Activated CD4-positive, alpha-beta T cell treated with anti-CD3 and anti-CD28 coated beads, Interleukin-2, amount 10 ng/mL, durations not matched to agents 7 days and 5 days (primary cell): Measurements from ENCODE around the gene ENDOU. TPM values are rescaled to one million over a fixed set of nuclear protein-coding genes. Genes with fewer than 3 reads are reported as not detected.

Experiments used
- CTCF ChIA-PET: fragments of 350-600 bp; sonication (Branson Sonifier 250); formaldehyde crosslinking; loops from one replicate; lab custom pipeline; 2021; ENCODE audit warnings: antibody characterized with exemption; lab: Charles Lee
- POLR2A ChIA-PET: fragments of 350-600 bp; sonication (Branson Sonifier 250); formaldehyde crosslinking; loops from one replicate; lab custom pipeline; 2021; ENCODE audit warnings: antibody characterized with exemption; lab: Charles Lee
- DNase-seq: peaks from one replicate; pipeline ENCODE4 v3.0.0-alpha.2; 2020
- H3K27ac Mint-ChIP-seq: one replicate; pipeline ENCODE4 v1.8.0; 2021; ENCODE audit warnings: mild to moderate bottlenecking, moderate library complexity, mixed read lengths
- H3K27me3 Mint-ChIP-seq: one replicate; pipeline ENCODE4 v1.8.0; 2021; ENCODE audit warnings: mixed read lengths
- H3K36me3 Mint-ChIP-seq: one replicate; pipeline ENCODE4 v1.8.0; 2021; ENCODE audit warnings: low read depth, mixed read lengths
- H3K4me1 Mint-ChIP-seq: one replicate; pipeline ENCODE4 v1.8.0; 2021; ENCODE audit warnings: mixed read lengths
- H3K4me3 Mint-ChIP-seq: one replicate; pipeline ENCODE4 v1.8.0; 2021; ENCODE audit warnings: mild to moderate bottlenecking, moderate library complexity, mixed read lengths
- H3K9me3 Mint-ChIP-seq: one replicate; pipeline ENCODE4 v1.8.0; 2021; ENCODE audit warnings: mixed read lengths
- total RNA-seq, 2 experiments: library from RNA; stranded (reverse); gene quantifications; one replicate each; pipeline ENCODE4 v1.2.3, GENCODE V29; 2021

Gene ENDOU
- total RNA-seq, 2 experiments from 2014 or later = not detected

- no peak for DNase-seq
- peaks cover 8% of the 10 kb centered on the region for H3K27me3 Mint-ChIP-seq
- peaks cover 8% of the 10 kb centered on the region for H3K4me1 Mint-ChIP-seq
- ChIA-PET POLR2A (no interaction called here), CTCF (interaction anchor here (0.9 to 9.8 kb wide), 7 partner anchors 10 to 91 kb away, joined by 3 to 162 read pairs (median 5); partner anchors contain the start of gene RAPGEF3)
- no peaks in the 10 kb centered on the region for H3K36me3 Mint-ChIP-seq
- no peaks in the 10 kb centered on the region for H3K9me3 Mint-ChIP-seq
- H3K4me3 Mint-ChIP-seq = no peak overlapping the region
- no peak overlapping the region for H3K27ac Mint-ChIP-seq
Observed at GRCh38 chr12:47746523-47746922, 21.2 kb upstream of the ENDOU start.

GRCh38 chr12:47746073-47746472 is 20.8 kb upstream of the ENDOU start:
- ChIA-PET POLR2A (no interaction called here), CTCF (interaction anchor here (1.4 to 9.8 kb wide), 2 partner anchors 13 to 33 kb away, joined by 6 to 162 read pairs; partner anchors contain the start of gene RAPGEF3)
- Mint-ChIP-seq H3K4me3 (no peak overlapping the region), H3K4me1 (peaks cover 13% of the 10 kb centered on the region), H3K27ac (no peak overlapping the region), H3K27me3 (peaks cover 8% of the 10 kb centered on the region), H3K9me3 (no peaks in the 10 kb centered on the region), H3K36me3 (no peaks in the 10 kb centered on the region)
- DNase-seq = no peak

- Mint-ChIP-seq H3K36me3 (no peaks in the 10 kb centered on the region), H3K27me3 (peaks cover 8% of the 10 kb centered on the region), H3K9me3 (no peaks in the 10 kb centered on the region), H3K4me1 (peaks cover 16% of the 10 kb centered on the region), H3K4me3 (no peak overlapping the region), H3K27ac (no peak overlapping the region)
- ChIA-PET CTCF (interaction anchor here (1.4 to 9.8 kb wide), 6 partner anchors 13 to 125 kb away, joined by 3 to 162 read pairs (median 38); partner anchors contain the start of genes ENDOU and RAPGEF3), POLR2A (no interaction called here)
- DNase-seq = no peak
Observed at GRCh38 chr12:47745485-47746041, 20.3 kb upstream of the ENDOU start.

DNA sequence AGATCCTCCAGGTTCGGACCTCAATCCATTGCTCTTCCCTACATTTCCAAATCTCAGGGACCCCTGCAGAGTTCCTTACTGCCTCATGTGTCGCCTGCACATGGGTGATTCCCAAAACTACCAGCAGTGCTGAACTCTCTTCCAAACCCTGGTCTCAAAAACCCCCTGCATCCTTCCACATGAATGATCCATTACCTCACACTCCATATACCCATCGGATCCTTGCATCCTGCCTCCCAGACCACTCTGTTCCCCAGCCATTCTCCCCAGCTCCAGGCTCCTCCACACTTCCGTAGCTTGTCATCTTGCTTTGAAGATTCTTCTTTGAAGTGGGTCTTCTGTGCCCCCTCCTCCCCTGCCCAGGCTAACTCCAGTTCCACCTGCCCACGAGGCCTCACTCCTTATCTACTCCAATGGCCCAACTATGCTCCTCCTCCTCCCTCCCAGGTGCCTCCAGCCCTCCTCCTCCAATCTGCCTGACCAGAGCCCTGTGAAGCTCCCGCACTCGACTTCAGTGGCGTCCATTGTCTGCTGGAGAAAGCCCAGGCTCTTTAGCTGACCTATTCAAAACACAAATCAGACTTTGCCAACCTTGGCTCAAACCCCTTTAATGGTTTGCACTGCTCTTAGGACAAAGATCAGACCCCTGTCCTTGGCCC is 19.6 kb upstream of the ENDOU start:
- CTCF ChIA-PET = interaction anchor here (0.6 to 9.8 kb wide), 16 partner anchors 7 to 952 kb away, joined by 3 to 162 read pairs (median 7); partner anchors contain the start of genes ENDOU and RAPGEF3
- POLR2A ChIA-PET = no interaction called here
- Mint-ChIP-seq H3K27me3 (peaks cover 8% of the 10 kb centered on the region), H3K4me3 (no peak overlapping the region), H3K27ac (no peak overlapping the region), H3K36me3 (no peaks in the 10 kb centered on the region), H3K9me3 (no peaks in the 10 kb centered on the region), H3K4me1 (peaks cover 16% of the 10 kb centered on the region)
- DNase-seq = no peak

GRCh38 chr12:47744005-47744651 is 18.8 kb upstream of the ENDOU start:
- no peaks in the 10 kb centered on the region for H3K36me3 Mint-ChIP-seq
- H3K4me3 Mint-ChIP-seq = no peak overlapping the region
- peak; percentile 60 for DNase-seq
- H3K27ac Mint-ChIP-seq = no peak overlapping the region
- H3K27me3 Mint-ChIP-seq = peaks cover 8% of the 10 kb centered on the region
- no peaks in the 10 kb centered on the region for H3K9me3 Mint-ChIP-seq
- CTCF ChIA-PET = interaction anchor here (0.8 to 9.8 kb wide), 17 partner anchors 8 to 126 kb away, joined by 3 to 162 read pairs (median 7); partner anchors contain the start of genes ENDOU and RAPGEF3
- peaks cover 17% of the 10 kb centered on the region for H3K4me1 Mint-ChIP-seq
- POLR2A ChIA-PET = no interaction called here

- H3K27me3 Mint-ChIP-seq = peaks cover 8% of the 10 kb centered on the region
- H3K36me3 Mint-ChIP-seq = no peaks in the 10 kb centered on the region
- CTCF ChIA-PET = interaction anchor here (0.7 to 9.8 kb wide), 23 partner anchors 9 to 454 kb away, joined by 3 to 162 read pairs (median 9); partner anchors contain the start of genes ENDOU and RAPGEF3
- POLR2A ChIA-PET = no interaction called here
- H3K4me3 Mint-ChIP-seq = no peak overlapping the region
- DNase-seq = no peak
- H3K27ac Mint-ChIP-seq = no peak overlapping the region
- H3K9me3 Mint-ChIP-seq = no peaks in the 10 kb centered on the region
- peaks cover 17% of the 10 kb centered on the region for H3K4me1 Mint-ChIP-seq
Observed at GRCh38 chr12:47743311-47743860, 18.1 kb upstream of the ENDOU start.

- DNase-seq = peak; percentile 80
- H3K4me3 Mint-ChIP-seq = no peak overlapping the region
- ChIA-PET POLR2A (no interaction called here), CTCF (interaction anchor here (0.7 to 9.8 kb wide), 31 partner anchors 9 to 455 kb away, joined by 3 to 162 read pairs (median 6); partner anchors contain the start of genes ASB8, ENDOU and RAPGEF3)
- peaks cover 8% of the 10 kb centered on the region for H3K27me3 Mint-ChIP-seq
- peaks cover 17% of the 10 kb centered on the region for H3K4me1 Mint-ChIP-seq
- H3K9me3 Mint-ChIP-seq = no peaks in the 10 kb centered on the region
- no peaks in the 10 kb centered on the region for H3K36me3 Mint-ChIP-seq
- no peak overlapping the region for H3K27ac Mint-ChIP-seq
Observed at GRCh38 chr12:47742253-47742825, 17.0 kb upstream of the ENDOU start.

DNA sequence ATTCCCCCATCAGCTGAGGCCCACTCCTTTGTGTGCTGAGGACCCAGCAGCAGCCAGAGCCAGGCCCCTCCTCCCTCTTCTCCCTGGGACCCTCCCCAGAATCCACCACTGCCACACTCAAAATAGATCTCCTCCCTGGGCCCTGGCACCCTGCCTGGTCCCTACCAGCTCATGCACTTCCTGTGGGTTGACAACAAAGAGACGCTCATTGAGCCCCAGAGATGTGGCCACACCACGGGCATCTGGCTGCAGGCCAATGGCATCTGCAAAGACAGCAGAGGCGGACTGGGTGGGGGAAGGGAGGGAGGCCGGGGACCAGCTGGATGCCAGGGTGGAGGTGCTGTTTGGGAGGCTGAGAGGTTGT is 16.0 kb upstream of the ENDOU start:
- Mint-ChIP-seq H3K27me3 (peaks cover 8% of the 10 kb centered on the region), H3K4me3 (peak overlapping the region; percentile 8), H3K36me3 (no peaks in the 10 kb centered on the region), H3K9me3 (no peaks in the 10 kb centered on the region), H3K4me1 (peaks cover 17% of the 10 kb centered on the region), H3K27ac (no peak overlapping the region)
- POLR2A ChIA-PET = interaction anchor here (1.1 kb wide), 1 partner anchor 100 kb away, joined by 4 read pairs; no protein-coding TSS in a partner anchor
- peak; percentile 61 for DNase-seq
- CTCF ChIA-PET = interaction anchor here (0.7 to 9.8 kb wide), 27 partner anchors 8 to 416 kb away, joined by 3 to 162 read pairs (median 6); partner anchors contain the start of genes ASB8, ENDOU and RAPGEF3

DNA sequence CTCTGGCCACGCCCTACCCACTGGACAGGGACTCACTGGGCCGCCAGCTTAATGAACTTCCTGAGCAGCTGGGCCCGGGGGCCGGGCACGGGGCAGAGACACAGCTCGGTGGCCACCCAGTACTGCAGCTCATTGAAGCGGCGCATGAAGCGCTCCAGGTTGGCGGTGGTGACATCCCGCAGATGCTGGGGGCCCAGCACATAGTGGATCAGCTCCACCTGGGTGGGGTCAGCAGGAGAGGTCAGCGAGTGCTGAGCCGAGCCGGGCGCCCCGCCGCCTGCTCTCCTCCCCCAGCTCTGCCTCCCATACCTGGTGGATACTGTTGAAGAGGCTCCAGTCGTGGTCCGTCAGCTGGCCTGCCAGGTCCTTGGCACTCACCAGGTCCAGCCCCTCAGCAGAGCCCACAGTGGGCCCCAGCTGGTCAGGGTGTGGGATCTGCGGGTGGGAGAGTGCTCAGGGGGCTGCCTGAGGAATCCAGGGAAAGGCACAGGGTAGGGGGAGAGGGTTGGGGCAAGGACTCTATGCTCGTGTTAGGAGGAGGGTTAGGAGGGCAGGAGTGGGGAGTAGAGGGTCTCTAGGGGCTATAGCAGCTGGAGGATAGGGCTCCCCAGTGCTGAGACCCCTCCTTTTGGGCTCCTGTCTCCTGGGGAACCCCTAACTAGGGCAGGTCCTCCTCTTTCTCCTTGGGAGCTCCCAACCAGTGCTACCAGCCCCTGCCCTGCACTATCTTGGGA is 15.5 kb upstream of the ENDOU start:
- DNase-seq = no peak
- Mint-ChIP-seq H3K36me3 (no peaks in the 10 kb centered on the region), H3K9me3 (no peaks in the 10 kb centered on the region), H3K27me3 (peaks cover 8% of the 10 kb centered on the region), H3K4me3 (peak overlapping the region; percentile 8), H3K27ac (no peak overlapping the region), H3K4me1 (peaks cover 17% of the 10 kb centered on the region)
- POLR2A ChIA-PET = interaction anchor here (0.6 to 1.1 kb wide), 2 partner anchors 100 to 107 kb away, joined by 3 to 4 read pairs; no protein-coding TSS in a partner anchor
- CTCF ChIA-PET = interaction anchor here (0.8 to 9.8 kb wide), 22 partner anchors 8 to 417 kb away, joined by 3 to 162 read pairs (median 8); partner anchors contain the start of genes ASB8, ENDOU and RAPGEF3

- Mint-ChIP-seq H3K27me3 (peaks cover 8% of the 10 kb centered on the region), H3K4me3 (no peak overlapping the region), H3K9me3 (no peaks in the 10 kb centered on the region), H3K36me3 (no peaks in the 10 kb centered on the region), H3K4me1 (peaks cover 17% of the 10 kb centered on the region), H3K27ac (no peak overlapping the region)
- CTCF ChIA-PET = interaction anchor here (1.0 to 9.8 kb wide), 9 partner anchors 9 to 120 kb away, joined by 3 to 162 read pairs (median 36); partner anchors contain the start of genes ENDOU and RAPGEF3
- POLR2A ChIA-PET = interaction anchor here (0.6 kb wide), 1 partner anchor 108 kb away, joined by 3 read pairs; no protein-coding TSS in a partner anchor
- DNase-seq = no peak
Observed at GRCh38 chr12:47739979-47740378, 14.7 kb upstream of the ENDOU start.

GRCh38 chr12:47739297-47739696 is 14.0 kb upstream of the ENDOU start:
- Mint-ChIP-seq H3K36me3 (no peaks in the 10 kb centered on the region), H3K4me1 (peaks cover 17% of the 10 kb centered on the region), H3K9me3 (no peaks in the 10 kb centered on the region), H3K27ac (no peak overlapping the region), H3K27me3 (peaks cover 4% of the 10 kb centered on the region), H3K4me3 (no peak overlapping the region)
- POLR2A ChIA-PET = no interaction called here
- no peak for DNase-seq
- CTCF ChIA-PET = interaction anchor here (5.2 to 6.8 kb wide), 4 partner anchors 15 to 94 kb away, joined by 36 to 124 read pairs (median 38); partner anchors contain the start of gene ENDOU
